ENCODE measurements around the gene LCTL. TPM values are rescaled to one million over a fixed set of nuclear protein-coding genes. Genes with fewer than 3 reads are reported as not detected.

Gene LCTL
- total and polyA plus RNA-seq, 2 of the 8 experiments (the other 6 are each of a cell fraction or from before 2014, with no cell fraction given), result 5.5 to 6.2 TPM

DNA sequence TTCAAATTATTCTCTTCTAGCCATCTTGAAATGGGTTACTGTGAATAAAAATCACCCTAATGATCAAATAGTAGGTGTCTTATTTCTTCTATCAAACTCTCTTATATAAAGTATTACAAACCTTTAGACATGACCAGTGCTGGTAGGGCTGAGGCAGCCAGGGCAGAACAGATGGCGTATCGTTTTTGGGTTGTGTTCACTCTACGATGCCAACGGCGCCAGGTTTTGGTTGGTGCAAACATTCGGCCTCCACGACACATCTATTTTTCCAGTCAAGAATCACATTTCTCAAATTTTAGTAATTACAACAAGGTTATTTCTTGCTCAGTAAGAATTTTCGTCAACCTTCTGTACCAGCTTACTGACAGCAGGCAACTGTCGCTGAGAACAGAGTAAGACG, 63.3 kb downstream of the LCTL start:
- Histone ChIP-seq H3K18ac (ENCODE audit: extremely low read depth, low read length) (no peak overlapping the region), H3K27ac (ENCODE audit: low read depth, low read length) (no peak overlapping the region), H2BK120ac (replicated peaks; ENCODE audit: low read depth, low read length) (no peak overlapping the region), H2AFZ (ENCODE audit: low read length) (no peak overlapping the region), H3K79me2 (ENCODE audit: control insufficient read depth in 1 of 2, insufficient read depth in 2 of 2, low read length in 2 of 2) (peaks cover 18 to 57% of the 10 kb centered on the region in 2 experiments), H4K5ac (ENCODE audit: insufficient read length, low read depth, low read length) (no peak overlapping the region), H3K4me2 (ENCODE audit: insufficient read depth in 1 of 2, low read depth in 2 of 2, low read length in 2 of 2) (peak overlapping the region; percentile 85 to 93; a peak in 2 of 4 replicates), H2BK12ac (ENCODE audit: low read depth, low read length) (no peak overlapping the region), H3K27me3 (replicated peaks in 1 of 4; ENCODE audit: control insufficient read depth in 3 of 4, extremely low read depth in 1 of 4, insufficient read depth in 3 of 4, low read length in 3 of 4) (no peaks in the 10 kb centered on the region), H3K4me1 (replicated peaks in 1 of 4; ENCODE audit: control insufficient read depth in 3 of 4, insufficient read depth in 4 of 4, low read length in 3 of 4) (peaks cover 0 to 6% (median 5%) of the 10 kb centered on the region in 4 experiments; a peak in 4 of 7 replicates), H4K8ac (ENCODE audit: extremely low read depth, insufficient read depth, low read length) (no peak overlapping the region), H3K9me3 (ENCODE audit: insufficient read depth in 2 of 2, low read depth in 1 of 2, low read length in 1 of 2) (no peaks in the 10 kb centered on the region), H3K36me3 (ENCODE audit: control insufficient read depth in 2 of 4, insufficient read depth in 4 of 4, low read length in 3 of 4) (peaks cover 41 to 54% (median 51%) of the 10 kb centered on the region in 4 experiments), H2BK5ac (ENCODE audit: low read depth, low read length) (no peak overlapping the region), H2BK20ac (ENCODE audit: low read length) (no peak overlapping the region), H3K79me1 (ENCODE audit: low read depth, low read length) (peaks cover 4% of the 10 kb centered on the region), H4K20me1 (replicated peaks in 1 of 2; ENCODE audit: control insufficient read depth in 1 of 2, insufficient read depth in 2 of 2, low read length in 2 of 2) (peaks cover 0 to 4% of the 10 kb centered on the region in 2 experiments), H3K23me2 (ENCODE audit: low read depth, low read length) (peaks cover 12% of the 10 kb centered on the region), H3K14ac (ENCODE audit: insufficient read length) (no peak overlapping the region), H2AK5ac (ENCODE audit: low read depth, low read length) (no peak overlapping the region), H2BK15ac (ENCODE audit: low read length) (no peak overlapping the region), H3K9ac (replicated peaks in 1 of 4; ENCODE audit: extremely low read depth in 1 of 4, low read depth in 3 of 4, low read length in 3 of 4) (peak overlapping the region in 1 of 4 experiments; percentile 19; a peak in 1 of 7 replicates), H3K23ac (ENCODE audit: insufficient read length) (no peak overlapping the region), H3K56ac (replicated peaks; ENCODE audit: insufficient read length, low read depth, low read length) (no peak overlapping the region), H3K4me3 (ENCODE audit: extremely low read depth in 1 of 4, insufficient read depth in 2 of 4, low read depth in 3 of 4, low read length in 4 of 4) (peak overlapping the region in 3 of 4 experiments; percentile 95 to 100 (median 98); a peak in 5 of 8 replicates), H4K91ac (replicated peaks; ENCODE audit: insufficient read length, low read length) (no peak overlapping the region), H3K4ac (replicated peaks; ENCODE audit: insufficient read length, low read depth, low read length) (no peak overlapping the region)
- ChIA-PET CTCF (ENCODE audit: partially characterized antibody) (interaction anchor here (0.7 kb wide), 1 partner anchor 589 kb away, joined by 3 read pairs; no protein-coding TSS in a partner anchor), POLR2A (ENCODE audit: partially characterized antibody) (interaction anchor here (0.7 to 4.7 kb wide), 7 partner anchors 12 to 209 kb away, joined by 3 to 52 read pairs (median 4); partner anchors contain the start of gene DIS3L)
- WGBS, 2 experiments (ENCODE audit: extremely low coverage in 1 of 2, insufficient coverage in 1 of 2, insufficient read length in 1 of 2, insufficient replicate concordance in 2 of 2, low coverage in 1 of 2, low lambda C conversion rate in 2 of 2, missing lambda C conversion rate in 1 of 2), result 91% methylated on average over 10 of the region's 10 CpGs; no CpG with 5 or more reads in 1 of the 2 experiments
- no peak for FAIRE-seq
- no peak for DNase-seq (ENCODE audit: low read depth in 1 of 2, low spot score in 2 of 2)
- TF ChIP-seq RFX5 (IDR thresholded peaks at IDR 0.05; ENCODE audit: borderline replicate concordance, low read depth, low read length) (no peak), HDAC6 (IDR thresholded peaks at IDR 0.05; ENCODE audit: low read depth, low read length) (no peak), BRCA1 (IDR thresholded peaks at IDR 0.05; ENCODE audit: low read depth, low read length) (no peak), EZH2 (IDR thresholded peaks at IDR 0.05; ENCODE audit: low read depth, low read length, severe bottlenecking) (no peak), CREB1 (IDR thresholded peaks at IDR 0.05) (no peak)
- TF ChIP-seq, protein P1, sequence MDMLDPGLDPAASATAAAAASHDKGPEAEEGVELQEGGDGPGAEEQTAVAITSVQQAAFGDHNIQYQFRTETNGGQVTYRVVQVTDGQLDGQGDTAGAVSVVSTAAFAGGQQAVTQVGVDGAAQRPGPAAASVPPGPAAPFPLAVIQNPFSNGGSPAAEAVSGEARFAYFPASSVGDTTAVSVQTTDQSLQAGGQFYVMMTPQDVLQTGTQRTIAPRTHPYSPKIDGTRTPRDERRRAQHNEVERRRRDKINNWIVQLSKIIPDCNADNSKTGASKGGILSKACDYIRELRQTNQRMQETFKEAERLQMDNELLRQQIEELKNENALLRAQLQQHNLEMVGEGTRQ (IDR thresholded peaks at IDR 0.05; ENCODE audit: low read length), result no peak

All from H1 (cell line).